ENCODE measurements around the gene VAMP3.

The VAMP3 gene

DNA sequence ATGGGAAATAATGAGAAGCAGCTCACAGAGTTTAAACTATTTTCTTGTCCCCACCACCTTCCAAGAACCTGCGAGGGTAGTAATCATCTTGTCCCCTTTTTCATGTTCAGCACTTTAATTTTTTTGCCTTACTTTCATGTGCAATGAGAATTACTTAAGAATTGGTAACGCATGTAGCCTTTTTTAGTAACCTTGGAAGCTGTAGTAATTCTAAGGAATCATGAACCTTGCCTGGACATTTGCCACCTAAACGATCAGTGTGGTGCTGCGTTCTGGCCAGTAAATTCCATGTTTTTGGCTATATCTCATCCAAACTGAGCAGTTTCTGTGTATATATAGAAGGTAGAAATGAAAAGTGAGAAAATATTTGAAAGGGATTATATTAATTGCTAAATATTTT lies 3.9 kb upstream of the VAMP3 start:
- H3K4me3 ChIP-seq (ENCODE audit: low read depth, low read length): no peak overlapping the region
- H3K36me3 ChIP-seq (ENCODE audit: control insufficient read depth, insufficient read depth, low read length): no peaks in the 10 kb centered on the region
- H3K9ac ChIP-seq (ENCODE audit: low read depth, low read length): no peak overlapping the region
- no peaks in the 10 kb centered on the region for H3K9me3 ChIP-seq (ENCODE audit: control insufficient read depth, insufficient read depth, low read length)
- peaks cover 2% of the 10 kb centered on the region for H3K4me1 ChIP-seq (ENCODE audit: control insufficient read depth, insufficient read depth, low read length)
- H3K27ac ChIP-seq (ENCODE audit: low read depth, low read length): no peak overlapping the region
- no peaks in the 10 kb centered on the region for H3K27me3 ChIP-seq (ENCODE audit: control insufficient read depth, insufficient read depth, low read length)

DNA sequence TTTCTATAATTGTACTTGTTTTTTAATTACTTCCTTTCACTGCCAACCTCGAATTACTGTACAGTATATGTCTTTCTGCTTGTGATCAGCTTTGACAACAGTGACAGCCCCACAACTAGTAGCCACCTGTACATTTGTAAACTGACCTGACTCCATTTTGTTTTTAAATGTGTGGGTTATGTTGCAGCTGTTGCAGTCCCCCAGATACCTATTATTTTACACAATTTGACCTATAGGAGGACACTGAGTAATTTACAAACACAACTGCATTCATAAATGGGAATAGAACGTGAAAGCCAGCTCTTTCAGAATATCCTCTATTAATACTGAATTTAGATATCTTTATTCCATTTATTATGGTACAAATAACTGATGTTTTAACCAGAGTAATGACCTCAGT lies 2.5 kb upstream of the VAMP3 start:
- Histone ChIP-seq H3K27me3 (ENCODE audit: control insufficient read depth, insufficient read depth, low read length) (no peaks in the 10 kb centered on the region), H3K9ac (ENCODE audit: low read depth, low read length) (no peak overlapping the region), H3K9me3 (ENCODE audit: control insufficient read depth, insufficient read depth, low read length) (no peaks in the 10 kb centered on the region), H3K27ac (ENCODE audit: low read depth, low read length) (no peak overlapping the region), H3K36me3 (ENCODE audit: control insufficient read depth, insufficient read depth, low read length) (peaks cover 9% of the 10 kb centered on the region), H3K4me3 (ENCODE audit: low read depth, low read length) (no peak overlapping the region), H3K4me1 (ENCODE audit: control insufficient read depth, insufficient read depth, low read length) (peaks cover 3% of the 10 kb centered on the region)

DNA sequence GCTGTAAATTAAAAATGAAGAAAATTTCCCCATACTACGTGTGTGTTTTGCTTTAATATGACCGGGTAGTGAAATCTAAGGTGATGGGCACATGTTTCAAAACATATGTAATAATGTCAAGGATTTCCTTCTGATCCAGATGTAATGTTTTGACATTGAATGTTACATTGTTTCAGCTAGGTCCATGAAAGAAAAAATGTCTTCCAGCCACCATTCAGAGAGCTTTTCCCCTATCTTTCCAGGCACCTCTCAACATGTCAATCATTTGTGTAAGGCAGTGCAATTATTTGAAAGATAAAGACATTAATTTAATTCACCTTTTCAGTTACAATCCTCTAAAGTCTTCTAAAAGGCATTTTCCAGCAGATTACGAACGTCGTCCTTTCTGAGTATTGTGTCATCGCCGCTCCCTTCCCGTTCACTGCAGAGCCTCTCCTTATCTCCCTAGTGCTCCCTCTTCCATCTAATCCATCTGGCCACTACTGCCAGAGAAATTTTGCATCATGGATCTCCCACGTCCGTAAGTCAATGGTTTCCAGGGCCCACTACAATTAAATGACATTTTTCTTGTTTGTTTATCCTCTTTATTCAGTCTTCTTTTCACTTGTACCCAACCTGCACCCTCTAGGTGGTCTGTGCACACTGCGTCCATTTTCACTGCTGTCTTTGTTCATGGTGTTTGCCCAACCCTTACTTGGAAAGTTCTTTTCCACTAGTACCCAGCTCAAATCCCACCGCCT lies 1.3 kb upstream of the VAMP3 start:
- H3K4me3 ChIP-seq (ENCODE audit: low read depth, low read length): no peak overlapping the region
- H3K9me3 ChIP-seq (ENCODE audit: control insufficient read depth, insufficient read depth, low read length): no peaks in the 10 kb centered on the region
- H3K27me3 ChIP-seq (ENCODE audit: control insufficient read depth, insufficient read depth, low read length): no peaks in the 10 kb centered on the region
- H3K9ac ChIP-seq (ENCODE audit: low read depth, low read length): no peak overlapping the region
- no peak overlapping the region for H3K27ac ChIP-seq (ENCODE audit: low read depth, low read length)
- H3K4me1 ChIP-seq (ENCODE audit: control insufficient read depth, insufficient read depth, low read length): peaks cover 3% of the 10 kb centered on the region
- peaks cover 20% of the 10 kb centered on the region for H3K36me3 ChIP-seq (ENCODE audit: control insufficient read depth, insufficient read depth, low read length)

DNA sequence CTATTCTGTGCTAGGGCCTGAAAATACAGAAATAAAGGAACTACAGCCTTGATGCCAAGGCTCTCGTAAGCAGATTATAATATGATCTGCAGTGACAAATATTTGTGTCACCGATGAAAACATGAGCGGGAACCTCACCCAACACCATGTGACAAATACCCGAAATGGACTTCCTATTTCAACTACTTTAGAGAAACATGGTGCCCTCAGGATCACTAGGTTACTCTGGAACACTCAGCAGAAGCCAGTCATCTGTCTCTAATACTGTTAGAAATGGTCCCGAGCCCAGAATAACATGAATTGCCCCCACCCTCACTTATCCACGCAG lies 463 bp upstream of the VAMP3 start:
- no peak overlapping the region for H3K27ac ChIP-seq (ENCODE audit: low read depth, low read length)
- H3K27me3 ChIP-seq (ENCODE audit: control insufficient read depth, insufficient read depth, low read length): no peaks in the 10 kb centered on the region
- peak overlapping the region; percentile 5; the same call in 1 of the 2 replicates for H3K9ac ChIP-seq (ENCODE audit: low read depth, low read length)
- peaks cover 3% of the 10 kb centered on the region for H3K4me1 ChIP-seq (ENCODE audit: control insufficient read depth, insufficient read depth, low read length)
- H3K9me3 ChIP-seq (ENCODE audit: control insufficient read depth, insufficient read depth, low read length): no peaks in the 10 kb centered on the region
- peak overlapping the region; percentile 94 for H3K4me3 ChIP-seq (ENCODE audit: low read depth, low read length)
- H3K36me3 ChIP-seq (ENCODE audit: control insufficient read depth, insufficient read depth, low read length): peaks cover 21% of the 10 kb centered on the region

DNA sequence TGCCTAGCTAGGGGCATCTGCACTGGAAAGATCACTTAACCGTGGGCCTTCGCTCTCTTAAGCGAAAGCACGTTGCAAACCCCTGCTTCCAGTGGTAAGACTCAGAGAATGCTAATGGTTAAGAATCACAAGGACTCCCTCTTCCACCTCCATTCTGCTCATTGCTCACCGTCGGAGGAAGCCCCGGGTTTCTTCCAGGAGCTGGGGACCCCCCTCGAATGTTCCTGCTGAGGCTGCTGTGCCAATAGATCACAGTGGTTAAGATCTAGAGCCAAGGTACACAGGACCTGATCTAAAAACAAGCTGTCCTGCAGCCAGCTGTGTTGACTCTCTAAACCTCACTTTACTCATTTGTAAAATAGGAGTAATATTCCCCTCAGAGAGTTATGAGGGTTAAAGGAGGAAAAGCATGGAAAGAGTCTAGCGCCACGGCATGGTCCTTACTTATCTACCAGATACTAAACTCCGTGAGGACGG lies 765 bp downstream of the VAMP3 start:
- no peaks in the 10 kb centered on the region for H3K9me3 ChIP-seq (ENCODE audit: control insufficient read depth, insufficient read depth, low read length)
- H3K4me1 ChIP-seq (ENCODE audit: control insufficient read depth, insufficient read depth, low read length): peaks cover 3% of the 10 kb centered on the region
- peaks cover 21% of the 10 kb centered on the region for H3K36me3 ChIP-seq (ENCODE audit: control insufficient read depth, insufficient read depth, low read length)
- peak overlapping the region; percentile 73 for H3K9ac ChIP-seq (ENCODE audit: low read depth, low read length)
- H3K27me3 ChIP-seq (ENCODE audit: control insufficient read depth, insufficient read depth, low read length): no peaks in the 10 kb centered on the region
- H3K27ac ChIP-seq (ENCODE audit: low read depth, low read length): peak overlapping the region; percentile 88
- H3K4me3 ChIP-seq (ENCODE audit: low read depth, low read length): peak overlapping the region; percentile 94

DNA sequence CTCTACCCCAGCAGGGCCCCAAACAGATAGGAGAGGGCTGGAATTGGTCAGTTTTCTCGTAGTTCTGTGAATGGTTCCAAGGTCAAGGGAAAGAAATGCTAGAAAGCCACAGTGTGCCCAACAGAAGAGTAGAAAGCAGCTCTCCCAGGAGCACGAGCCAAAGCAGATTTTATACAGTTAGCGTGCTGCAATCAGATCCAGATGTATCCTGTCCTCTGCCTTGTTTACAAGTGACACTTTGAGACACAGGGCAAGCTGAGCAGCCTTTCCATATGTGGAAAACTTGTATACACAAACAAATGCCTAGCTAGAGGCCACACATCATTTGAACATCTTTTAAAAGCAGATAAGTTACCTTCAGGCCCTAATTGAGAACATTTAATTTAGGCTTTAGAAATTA lies 6.5 kb downstream of the VAMP3 start:
- H3K4me3 ChIP-seq (ENCODE audit: low read depth, low read length): no peak overlapping the region
- no peaks in the 10 kb centered on the region for H3K27me3 ChIP-seq (ENCODE audit: control insufficient read depth, insufficient read depth, low read length)
- H3K36me3 ChIP-seq (ENCODE audit: control insufficient read depth, insufficient read depth, low read length): peaks cover 58% of the 10 kb centered on the region
- no peaks in the 10 kb centered on the region for H3K9me3 ChIP-seq (ENCODE audit: control insufficient read depth, insufficient read depth, low read length)
- H3K27ac ChIP-seq (ENCODE audit: low read depth, low read length): no peak overlapping the region
- H3K4me1 ChIP-seq (ENCODE audit: control insufficient read depth, insufficient read depth, low read length): no peaks in the 10 kb centered on the region
- H3K9ac ChIP-seq (ENCODE audit: low read depth, low read length): no peak overlapping the region

DNA sequence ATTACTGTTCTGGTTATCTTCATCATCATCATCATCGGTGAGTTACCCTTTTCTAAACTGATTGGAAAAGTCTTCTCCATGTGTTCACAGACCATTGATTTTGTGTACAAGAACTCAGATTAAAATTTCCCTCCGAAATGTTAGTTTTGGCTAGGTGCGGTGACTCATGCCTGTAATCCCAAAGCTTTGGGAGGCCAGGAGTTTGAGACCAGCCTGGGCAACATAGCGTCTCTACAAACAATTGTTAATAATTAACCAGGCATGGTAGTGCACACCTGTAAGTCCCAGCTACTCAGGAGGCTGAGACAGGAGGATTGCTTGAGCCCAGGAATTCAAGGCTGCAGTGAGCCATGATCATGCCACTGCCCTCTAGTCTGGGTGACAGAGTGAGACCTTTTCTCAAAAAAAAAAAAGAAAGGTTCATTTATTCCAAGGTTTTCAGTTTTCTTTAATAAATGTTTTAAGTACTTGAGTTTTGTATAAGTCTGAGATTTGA lies 7.1 kb downstream of the VAMP3 start:
- Histone ChIP-seq H3K27me3 (ENCODE audit: control insufficient read depth, insufficient read depth, low read length) (no peaks in the 10 kb centered on the region), H3K9me3 (ENCODE audit: control insufficient read depth, insufficient read depth, low read length) (no peaks in the 10 kb centered on the region), H3K27ac (ENCODE audit: low read depth, low read length) (no peak overlapping the region), H3K4me3 (ENCODE audit: low read depth, low read length) (no peak overlapping the region), H3K4me1 (ENCODE audit: control insufficient read depth, insufficient read depth, low read length) (no peaks in the 10 kb centered on the region), H3K36me3 (ENCODE audit: control insufficient read depth, insufficient read depth, low read length) (peaks cover 53% of the 10 kb centered on the region), H3K9ac (ENCODE audit: low read depth, low read length) (no peak overlapping the region)

DNA sequence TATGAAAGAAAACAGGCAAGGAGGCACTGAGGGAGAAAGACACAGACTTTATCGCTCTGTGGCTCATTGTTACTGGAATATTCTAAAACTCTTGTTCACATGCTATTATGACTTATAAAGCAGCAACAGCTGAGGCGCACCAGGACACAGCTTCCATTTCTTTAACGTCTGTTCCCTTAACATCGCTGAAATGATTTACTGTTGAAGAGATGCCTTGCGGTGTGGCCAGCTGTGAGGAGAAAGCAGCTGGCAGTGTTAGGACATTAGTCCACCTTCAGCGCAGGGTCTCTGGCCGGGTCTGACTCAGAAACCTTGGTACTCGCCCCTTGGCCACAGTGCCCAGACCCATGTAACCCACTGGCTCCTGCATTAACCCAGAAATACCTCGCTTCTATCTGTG lies 9.9 kb downstream of the VAMP3 start:
- Histone ChIP-seq H3K9ac (ENCODE audit: low read depth, low read length) (no peak overlapping the region), H3K4me3 (ENCODE audit: low read depth, low read length) (no peak overlapping the region), H3K4me1 (ENCODE audit: control insufficient read depth, insufficient read depth, low read length) (no peaks in the 10 kb centered on the region)

DNA sequence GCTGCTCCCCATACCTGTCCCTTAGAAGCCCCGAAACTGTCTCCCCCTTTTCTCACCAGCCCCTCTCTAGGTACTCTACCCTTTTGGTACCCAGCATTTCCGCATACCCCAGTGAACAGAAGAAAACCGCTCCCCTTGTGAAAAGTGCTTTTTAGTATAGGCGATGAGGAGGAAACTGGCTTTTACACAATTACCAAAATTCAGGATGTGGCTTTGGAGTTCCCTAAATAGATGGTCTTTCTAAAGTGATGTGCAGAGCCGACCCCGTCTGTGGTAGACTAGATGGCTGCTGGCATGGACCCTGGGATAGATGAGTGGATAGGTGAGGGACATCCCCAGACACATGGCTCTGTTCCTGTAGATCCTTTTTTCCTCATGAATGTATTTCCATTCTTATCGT lies 10.4 kb downstream of the VAMP3 start:
- Histone ChIP-seq H3K9ac (ENCODE audit: low read depth, low read length) (no peak overlapping the region), H3K4me3 (ENCODE audit: low read depth, low read length) (no peak overlapping the region), H3K36me3 (ENCODE audit: control insufficient read depth, insufficient read depth, low read length) (peaks cover 45% of the 10 kb centered on the region), H3K4me1 (ENCODE audit: control insufficient read depth, insufficient read depth, low read length) (no peaks in the 10 kb centered on the region), H3K9me3 (ENCODE audit: control insufficient read depth, insufficient read depth, low read length) (no peaks in the 10 kb centered on the region), H3K27me3 (ENCODE audit: control insufficient read depth, insufficient read depth, low read length) (peaks cover 12% of the 10 kb centered on the region), H3K27ac (ENCODE audit: low read depth, low read length) (no peak overlapping the region)

More for the DNA sequence above, 9.9 kb downstream of the VAMP3 start:
- peaks cover 42% of the 10 kb centered on the region for H3K36me3 ChIP-seq (ENCODE audit: control insufficient read depth, insufficient read depth, low read length)
- H3K9me3 ChIP-seq (ENCODE audit: control insufficient read depth, insufficient read depth, low read length): no peaks in the 10 kb centered on the region
- H3K27ac ChIP-seq (ENCODE audit: low read depth, low read length): no peak overlapping the region
- peaks cover 12% of the 10 kb centered on the region for H3K27me3 ChIP-seq (ENCODE audit: control insufficient read depth, insufficient read depth, low read length)

DNA sequence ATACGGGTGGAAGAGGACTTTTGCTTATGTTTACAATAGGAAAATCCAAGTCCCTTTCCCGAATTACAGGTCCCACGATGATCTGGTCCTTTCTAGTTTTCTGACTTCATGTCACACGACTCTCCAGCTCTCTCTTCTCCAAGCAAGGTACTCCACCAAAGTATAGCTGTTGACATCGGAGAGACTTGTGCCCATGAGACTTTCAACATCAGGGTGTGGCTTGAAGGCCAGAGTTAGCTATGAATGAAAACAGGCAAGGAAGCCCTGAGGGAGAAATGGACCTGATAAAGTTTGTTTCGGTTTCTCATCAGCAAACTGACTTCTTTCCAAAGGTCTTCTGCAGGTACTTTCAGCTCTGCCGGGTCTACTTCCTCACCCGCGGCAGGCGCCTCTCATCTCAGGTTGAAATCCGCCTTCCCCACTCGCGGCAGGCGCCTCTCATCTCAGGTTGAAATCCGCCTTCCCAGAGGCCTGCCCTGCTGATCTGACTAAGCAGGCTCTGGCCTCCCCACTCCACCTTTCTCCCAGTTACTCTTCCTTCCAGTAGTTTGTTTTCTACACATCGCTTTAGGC lies 10.9 kb downstream of the VAMP3 start:
- Histone ChIP-seq H3K4me3 (ENCODE audit: low read depth, low read length) (no peak overlapping the region), H3K4me1 (ENCODE audit: control insufficient read depth, insufficient read depth, low read length) (no peaks in the 10 kb centered on the region), H3K27me3 (ENCODE audit: control insufficient read depth, insufficient read depth, low read length) (peaks cover 12% of the 10 kb centered on the region), H3K36me3 (ENCODE audit: control insufficient read depth, insufficient read depth, low read length) (peaks cover 49% of the 10 kb centered on the region), H3K9me3 (ENCODE audit: control insufficient read depth, insufficient read depth, low read length) (no peaks in the 10 kb centered on the region), H3K27ac (ENCODE audit: low read depth, low read length) (no peak overlapping the region), H3K9ac (ENCODE audit: low read depth, low read length) (no peak overlapping the region)

DNA sequence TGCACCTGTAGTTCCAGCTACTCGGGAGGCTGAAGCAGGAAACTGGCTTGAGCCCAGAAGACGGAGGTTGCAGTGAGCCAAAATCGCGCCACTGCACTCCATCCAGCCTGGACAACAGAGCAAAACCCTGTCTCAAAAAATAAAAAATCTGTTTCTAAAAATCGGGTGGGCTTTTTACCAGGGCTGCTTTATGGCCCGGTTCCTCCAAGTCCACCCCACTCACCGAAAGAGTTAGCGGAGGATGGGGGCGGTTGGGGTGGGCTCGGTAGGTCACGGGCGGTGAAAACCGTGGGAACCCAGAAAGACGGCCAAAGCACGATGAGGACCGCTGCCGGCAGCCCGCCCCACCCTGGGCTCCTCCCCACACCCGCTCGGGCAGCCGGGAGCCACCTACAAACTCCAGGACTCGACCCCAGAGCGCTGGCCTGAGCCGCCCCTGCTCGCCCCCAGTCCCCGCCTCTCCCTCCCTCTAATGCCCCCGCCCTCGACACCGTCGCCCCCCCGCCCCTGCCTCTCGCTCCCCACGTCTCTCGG lies 12.1 kb downstream of the VAMP3 start:
- peak overlapping the region; percentile 53 for H3K4me3 ChIP-seq (ENCODE audit: low read depth, low read length)
- no peaks in the 10 kb centered on the region for H3K4me1 ChIP-seq (ENCODE audit: control insufficient read depth, insufficient read depth, low read length)
- H3K27me3 ChIP-seq (ENCODE audit: control insufficient read depth, insufficient read depth, low read length): peaks cover 12% of the 10 kb centered on the region
- no peaks in the 10 kb centered on the region for H3K9me3 ChIP-seq (ENCODE audit: control insufficient read depth, insufficient read depth, low read length)
- H3K27ac ChIP-seq (ENCODE audit: low read depth, low read length): no peak overlapping the region
- peaks cover 42% of the 10 kb centered on the region for H3K36me3 ChIP-seq (ENCODE audit: control insufficient read depth, insufficient read depth, low read length)
- no peak overlapping the region for H3K9ac ChIP-seq (ENCODE audit: low read depth, low read length)

Data from HUES48 (cell line).